Measurements from ENCODE around the gene UBALD1.

UBALD1 gene

DNA sequence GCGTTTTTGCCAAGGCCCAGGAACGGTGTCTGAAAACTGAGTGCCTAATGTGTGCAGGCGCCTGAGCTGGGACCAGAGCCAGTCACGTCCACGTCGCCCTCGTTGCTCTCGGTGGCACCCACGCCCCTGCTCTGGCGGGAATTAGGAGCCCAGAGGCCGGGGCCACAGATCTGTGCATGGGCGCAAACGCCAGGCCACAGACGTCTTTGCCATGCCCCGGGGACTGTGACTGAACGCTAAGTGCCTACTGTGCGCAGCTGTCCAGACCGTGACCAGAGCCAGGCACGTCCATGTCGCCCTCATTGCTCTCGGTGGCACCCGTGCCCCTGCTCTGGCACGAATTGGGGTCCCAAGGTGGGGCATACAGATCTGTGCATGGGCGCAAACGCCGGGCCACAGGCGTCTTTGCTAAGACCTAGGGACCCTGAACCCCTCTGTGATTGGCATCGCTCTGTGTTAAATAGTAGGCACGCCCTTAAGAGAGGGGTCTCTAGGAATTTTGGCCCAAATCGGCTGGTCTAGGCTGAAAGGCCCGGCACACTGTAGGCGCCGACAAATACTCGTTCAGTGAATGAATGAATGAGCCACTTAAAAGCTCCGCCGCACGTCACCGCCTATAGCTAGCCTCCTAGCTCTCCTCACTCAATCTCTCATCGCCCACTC is 827 bp upstream of the UBALD1 start:
- peak overlapping the region; percentile 98 for H2AFZ ChIP-seq (ENCODE audit: low read length)
- H3K4me3 ChIP-seq (ENCODE audit: low read length), result peak overlapping the region; percentile 85
- H3F3A ChIP-seq (ENCODE audit: insufficient read depth, low read length), result peaks cover 17% of the 10 kb centered on the region; the same call in 1 of the 2 replicates
- peak overlapping the region; percentile 76; the same call in 1 of the 2 replicates for H3K27ac ChIP-seq (ENCODE audit: low read length)
- H3K4me2 ChIP-seq (ENCODE audit: low read depth, low read length), result peak overlapping the region; percentile 94; the same call in 1 of the 2 replicates
- no peaks in the 10 kb centered on the region for H3K27me3 ChIP-seq (replicated peaks; ENCODE audit: insufficient read depth, low read length)
- DNase-seq, result no peak
- no peaks in the 10 kb centered on the region for H3K9me2 ChIP-seq (replicated peaks; ENCODE audit: insufficient read depth, low read length)
- H3K9me3 ChIP-seq (replicated peaks; ENCODE audit: insufficient read depth, low read length), result no peaks in the 10 kb centered on the region
- H4K20me1 ChIP-seq (ENCODE audit: insufficient read depth, low read length), result no peaks in the 10 kb centered on the region
- H3K79me2 ChIP-seq (ENCODE audit: low read length), result peaks cover 27% of the 10 kb centered on the region
- no peaks in the 10 kb centered on the region for H3K36me3 ChIP-seq (replicated peaks; ENCODE audit: insufficient read depth, low read length)
- peak overlapping the region; percentile 50; the same call in 1 of the 2 replicates for H3K9ac ChIP-seq (ENCODE audit: low read length)
- TF ChIP-seq CTCF (IDR thresholded peaks at IDR 0.05; ENCODE audit: low read length) (no peak), EZH2 (optimal IDR thresholded peaks at IDR 0.05; ENCODE audit: low read depth, low read length) (no peak), EZH2phosphoT487 (IDR thresholded peaks at IDR 0.05; ENCODE audit: low read length) (no peak)
- H3K4me1 ChIP-seq (ENCODE audit: low read length), result peaks cover 18% of the 10 kb centered on the region

- H4K20me1 ChIP-seq (ENCODE audit: insufficient read depth, low read length), result no peaks in the 10 kb centered on the region
- DNase-seq, result no peak
- peaks cover 27% of the 10 kb centered on the region for H3K79me2 ChIP-seq (ENCODE audit: low read length)
- H3K9me3 ChIP-seq (replicated peaks; ENCODE audit: insufficient read depth, low read length), result no peaks in the 10 kb centered on the region
- peak overlapping the region; percentile 62 for H3K9ac ChIP-seq (ENCODE audit: low read length)
- peaks cover 18% of the 10 kb centered on the region for H3K4me1 ChIP-seq (ENCODE audit: low read length)
- peak overlapping the region; percentile 96 for H3K4me2 ChIP-seq (ENCODE audit: low read depth, low read length)
- H3K27ac ChIP-seq (ENCODE audit: low read length), result no peak overlapping the region
- no peaks in the 10 kb centered on the region for H3K27me3 ChIP-seq (replicated peaks; ENCODE audit: insufficient read depth, low read length)
- H2AFZ ChIP-seq (ENCODE audit: low read length), result peak overlapping the region; percentile 26; the same call in 1 of the 2 replicates
- TF ChIP-seq EZH2phosphoT487 (IDR thresholded peaks at IDR 0.05; ENCODE audit: low read length), result no peak
- TF ChIP-seq EZH2 (optimal IDR thresholded peaks at IDR 0.05; ENCODE audit: low read depth, low read length), result no peak
- no peaks in the 10 kb centered on the region for H3K36me3 ChIP-seq (replicated peaks; ENCODE audit: insufficient read depth, low read length)
- H3K9me2 ChIP-seq (replicated peaks; ENCODE audit: insufficient read depth, low read length), result no peaks in the 10 kb centered on the region
- H3F3A ChIP-seq (ENCODE audit: insufficient read depth, low read length), result peaks cover 17% of the 10 kb centered on the region; the same call in 1 of the 2 replicates
- H3K4me3 ChIP-seq (ENCODE audit: low read length), result peak overlapping the region; percentile 85
These were observed 785 bp downstream of the UBALD1 start for GRCh38 chr16:4613636-4614570.

DNA sequence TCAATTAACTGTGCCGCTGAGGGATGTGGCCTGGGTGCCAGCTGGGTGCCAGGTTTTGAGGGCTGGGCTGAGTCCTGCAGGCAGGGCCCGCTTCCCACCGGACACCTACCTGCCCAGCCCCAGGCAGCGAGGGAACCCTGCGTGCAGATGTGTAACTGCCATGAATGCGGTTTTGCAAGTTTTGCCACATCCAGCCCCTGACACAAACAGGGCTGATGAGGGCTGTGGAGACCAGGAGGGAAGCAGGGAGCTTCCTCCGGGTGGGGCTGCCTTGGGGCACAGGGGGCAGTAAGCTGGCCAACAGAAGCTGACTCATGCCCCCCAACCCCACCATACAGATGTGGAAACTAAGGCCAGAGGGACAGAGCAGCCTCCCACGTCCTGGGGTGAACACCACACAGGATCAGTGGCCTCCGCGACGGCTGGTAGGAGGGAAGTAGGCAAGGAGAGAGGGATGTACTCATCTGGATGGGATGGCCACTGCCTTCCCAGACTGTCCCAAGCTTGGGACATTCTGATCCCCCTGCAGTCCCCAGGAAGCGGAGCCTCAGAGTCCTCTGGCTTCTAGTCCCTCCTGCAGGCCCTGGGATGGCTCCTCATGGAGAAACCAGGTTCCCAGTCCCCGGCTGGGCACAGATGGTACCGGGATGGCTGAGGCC is 1.6 kb downstream of the UBALD1 start:
- H3K27ac ChIP-seq (ENCODE audit: low read length), result no peak overlapping the region

More for the DNA sequence above, 1.6 kb downstream of the UBALD1 start:
- Histone ChIP-seq H3K4me3 (ENCODE audit: low read length) (peak overlapping the region; percentile 85), H3K36me3 (replicated peaks; ENCODE audit: insufficient read depth, low read length) (no peaks in the 10 kb centered on the region), H3K4me1 (ENCODE audit: low read length) (peaks cover 18% of the 10 kb centered on the region), H3K4me2 (ENCODE audit: low read depth, low read length) (peak overlapping the region; percentile 96), H3F3A (ENCODE audit: insufficient read depth, low read length) (peaks cover 17% of the 10 kb centered on the region; the same call in 1 of the 2 replicates), H2AFZ (ENCODE audit: low read length) (no peak overlapping the region), H3K79me2 (ENCODE audit: low read length) (peaks cover 27% of the 10 kb centered on the region), H4K20me1 (ENCODE audit: insufficient read depth, low read length) (no peaks in the 10 kb centered on the region), H3K9me2 (replicated peaks; ENCODE audit: insufficient read depth, low read length) (no peaks in the 10 kb centered on the region), H3K27me3 (replicated peaks; ENCODE audit: insufficient read depth, low read length) (no peaks in the 10 kb centered on the region), H3K9ac (ENCODE audit: low read length) (peak overlapping the region; percentile 62; the same call in 1 of the 2 replicates), H3K9me3 (replicated peaks; ENCODE audit: insufficient read depth, low read length) (no peaks in the 10 kb centered on the region)
- DNase-seq, result no peak
- TF ChIP-seq EZH2phosphoT487 (IDR thresholded peaks at IDR 0.05; ENCODE audit: low read length) (no peak), CTCF (IDR thresholded peaks at IDR 0.05; ENCODE audit: low read length) (no peak), EZH2 (optimal IDR thresholded peaks at IDR 0.05; ENCODE audit: low read depth, low read length) (no peak)
